Stimulated activated CD4-positive, alpha-beta T cell treated with anti-CD3 and anti-CD28 coated beads, Interleukin-2, amount 100 ng/mL, for 4 hours (primary cell): ENCODE data around the gene DEPDC1B.
"Not testable (repeated sequence)": the region's sequence is repeated elsewhere in the genome, so short reads cannot be mapped to it uniquely, and the experiment has no call there.

Experiments
- DNase-seq: peaks from one replicate; pipeline ENCODE4 v3.0.0-alpha.2; 2020; ENCODE audit warnings: low read depth

Gene DEPDC1B

DNA sequence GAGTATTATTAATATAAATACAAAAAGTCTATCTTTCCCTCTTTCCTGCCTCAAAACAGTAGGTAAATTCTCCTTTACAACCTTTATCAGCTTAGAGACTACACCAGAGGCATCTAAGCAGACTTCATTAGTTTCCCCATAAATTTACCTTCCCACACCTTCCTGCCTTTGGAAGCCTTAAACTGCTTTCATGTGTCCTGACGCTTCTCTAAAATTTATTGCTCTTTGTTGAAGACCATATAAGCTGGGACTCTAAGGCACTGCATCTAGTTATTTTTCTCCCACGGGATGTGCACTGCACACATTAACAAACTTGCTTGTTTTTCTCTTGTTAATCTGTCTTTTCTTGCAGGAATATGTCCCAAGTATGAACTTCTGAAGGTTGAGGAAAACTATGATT, 51.8 kb downstream of the DEPDC1B start:
- DNase-seq = no peak

- no peak for DNase-seq
Observed at GRCh38 chr5:60640901-60641300, 59.1 kb downstream of the DEPDC1B start.

DNA sequence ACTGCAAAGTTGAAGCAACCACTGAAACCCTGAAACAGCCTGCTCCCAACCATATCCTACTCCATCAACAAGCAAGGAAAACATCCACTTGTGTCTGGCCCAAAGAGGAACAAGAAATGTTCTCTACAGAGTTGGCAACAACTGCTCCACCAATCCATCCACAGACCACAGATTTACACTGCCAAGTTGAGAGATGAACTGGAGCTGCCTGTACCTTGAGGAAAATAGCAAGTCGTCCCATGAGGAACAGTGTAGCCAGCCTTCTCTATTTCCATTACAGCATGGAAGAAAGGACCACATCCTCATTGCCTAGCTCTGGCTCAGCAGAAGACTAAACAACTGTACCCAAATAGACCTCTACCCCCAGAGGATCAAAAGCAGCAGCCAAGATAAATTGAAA, 60.4 kb downstream of the DEPDC1B start:
- no peak for DNase-seq

- no peak for DNase-seq
Observed at GRCh38 chr5:60638300-60638699, 61.7 kb downstream of the DEPDC1B start.

- no peak for DNase-seq
Observed at GRCh38 chr5:60636644-60637043, 63.3 kb downstream of the DEPDC1B start.

- DNase-seq = no peak
Observed at GRCh38 chr5:60636001-60636400, 64.0 kb downstream of the DEPDC1B start.

DNA sequence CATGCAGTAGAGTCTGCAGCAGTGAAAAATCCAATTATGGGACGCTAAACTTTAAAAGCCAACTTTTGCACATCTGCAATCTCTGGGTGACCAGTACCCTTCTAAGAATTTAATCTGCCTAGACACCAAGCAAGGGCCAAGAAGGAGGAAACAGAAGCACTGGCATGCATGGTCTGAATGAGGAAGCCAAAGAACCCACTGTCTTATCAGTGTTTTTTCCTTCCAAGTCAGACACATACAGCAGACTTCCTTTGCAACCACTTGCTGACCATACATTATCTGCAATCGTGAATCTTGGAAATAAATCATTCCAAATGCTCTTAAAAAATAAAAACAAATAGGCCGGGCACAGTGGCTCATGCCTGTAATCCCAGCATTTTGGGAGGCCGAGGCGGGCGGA, 65.9 kb downstream of the DEPDC1B start:
- DNase-seq = no peak

DNA sequence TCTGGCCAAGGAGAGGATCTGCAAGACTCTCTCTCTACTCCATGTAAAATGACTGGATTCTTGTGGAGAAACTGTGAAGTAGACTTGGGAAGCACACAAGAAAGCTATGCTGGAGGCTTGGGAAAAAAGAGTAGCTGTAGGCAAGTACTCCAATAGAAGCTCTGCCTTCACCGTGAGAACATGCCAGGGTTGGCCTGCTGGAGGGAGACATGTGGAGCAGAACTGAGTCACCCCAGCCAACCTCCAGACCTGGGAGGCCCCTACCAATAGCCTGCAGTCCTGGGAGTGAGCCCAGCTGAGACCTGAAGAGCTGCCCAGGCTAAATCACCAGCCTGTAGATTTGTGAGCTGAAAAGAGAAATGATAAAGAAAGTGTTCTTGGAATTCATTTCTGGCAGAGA, 66.6 kb downstream of the DEPDC1B start:
- no peak for DNase-seq

GRCh38 chr5:60632153-60632552, 67.8 kb downstream of the DEPDC1B start:
- no peak for DNase-seq

DNA sequence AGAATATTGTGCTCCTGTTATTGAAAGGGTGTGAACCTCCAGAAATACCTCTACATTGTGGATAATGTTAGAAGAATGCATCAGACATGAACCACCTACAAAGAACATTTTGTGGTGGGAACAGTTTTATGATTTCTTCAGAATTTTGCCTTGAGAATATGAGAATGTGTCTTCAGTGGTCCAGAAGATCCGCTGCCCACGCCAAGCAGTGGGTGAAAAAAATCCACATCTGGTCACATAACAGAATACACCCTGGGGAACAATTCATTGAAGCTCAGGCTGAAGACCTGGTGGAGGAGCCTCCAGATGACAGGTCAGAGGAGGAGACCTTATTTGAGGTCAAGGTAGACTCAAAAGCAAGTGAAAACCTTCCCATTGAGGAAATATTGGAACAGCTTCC, 69.1 kb downstream of the DEPDC1B start:
- no peak for DNase-seq

- no peak for DNase-seq
Observed at GRCh38 chr5:60630179-60630578, 69.8 kb downstream of the DEPDC1B start.

DNA sequence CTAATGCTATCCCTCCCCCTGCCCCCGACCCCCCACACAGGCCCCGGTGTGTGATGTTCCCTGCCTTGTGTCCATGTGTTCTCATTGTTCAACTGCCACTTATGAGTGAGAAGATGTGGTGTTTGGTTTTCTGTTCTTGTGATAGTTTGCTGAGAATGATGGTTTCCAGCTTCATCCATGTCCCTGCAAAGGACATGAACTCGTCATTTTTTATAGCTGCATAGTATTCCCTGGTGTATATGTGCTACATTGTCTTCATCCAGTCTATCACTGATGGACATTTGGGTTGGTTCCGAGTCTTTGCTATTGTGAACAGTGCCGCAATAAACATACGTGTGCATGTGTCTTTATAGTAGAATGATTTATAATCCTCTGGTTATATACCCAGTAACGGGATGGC, 75.1 kb downstream of the DEPDC1B start:
- DNase-seq = not testable (repeated sequence)

- DNase-seq = not testable (repeated sequence)
Observed at GRCh38 chr5:60620752-60621151, 79.2 kb downstream of the DEPDC1B start.

- no peak for DNase-seq
Observed at GRCh38 chr5:60613826-60614225, 86.1 kb downstream of the DEPDC1B start.

- DNase-seq = no peak
Observed at GRCh38 chr5:60611099-60611740, 88.7 kb downstream of the DEPDC1B start.

GRCh38 chr5:60604771-60605170, 95.2 kb downstream of the DEPDC1B start:
- no peak for DNase-seq

DNA sequence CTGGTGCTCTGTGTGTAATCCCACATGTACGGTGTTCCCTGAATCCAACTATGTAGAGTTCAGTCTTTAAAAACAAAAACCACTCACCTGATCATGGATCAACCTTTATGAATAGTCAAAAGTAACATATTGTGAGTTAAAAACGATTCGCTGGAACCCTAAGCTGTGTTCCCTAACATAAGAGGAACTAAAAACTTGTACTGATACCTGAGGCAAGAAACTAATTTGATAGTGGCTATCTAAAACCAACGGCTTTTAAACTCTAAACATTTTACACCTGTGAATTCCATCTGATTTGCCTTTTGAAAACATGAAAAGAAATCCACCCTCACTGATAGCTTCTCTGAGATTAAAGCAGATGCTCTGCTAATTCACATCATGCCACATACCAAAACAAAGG, 101.5 kb downstream of the DEPDC1B start:
- DNase-seq = no peak

DNA sequence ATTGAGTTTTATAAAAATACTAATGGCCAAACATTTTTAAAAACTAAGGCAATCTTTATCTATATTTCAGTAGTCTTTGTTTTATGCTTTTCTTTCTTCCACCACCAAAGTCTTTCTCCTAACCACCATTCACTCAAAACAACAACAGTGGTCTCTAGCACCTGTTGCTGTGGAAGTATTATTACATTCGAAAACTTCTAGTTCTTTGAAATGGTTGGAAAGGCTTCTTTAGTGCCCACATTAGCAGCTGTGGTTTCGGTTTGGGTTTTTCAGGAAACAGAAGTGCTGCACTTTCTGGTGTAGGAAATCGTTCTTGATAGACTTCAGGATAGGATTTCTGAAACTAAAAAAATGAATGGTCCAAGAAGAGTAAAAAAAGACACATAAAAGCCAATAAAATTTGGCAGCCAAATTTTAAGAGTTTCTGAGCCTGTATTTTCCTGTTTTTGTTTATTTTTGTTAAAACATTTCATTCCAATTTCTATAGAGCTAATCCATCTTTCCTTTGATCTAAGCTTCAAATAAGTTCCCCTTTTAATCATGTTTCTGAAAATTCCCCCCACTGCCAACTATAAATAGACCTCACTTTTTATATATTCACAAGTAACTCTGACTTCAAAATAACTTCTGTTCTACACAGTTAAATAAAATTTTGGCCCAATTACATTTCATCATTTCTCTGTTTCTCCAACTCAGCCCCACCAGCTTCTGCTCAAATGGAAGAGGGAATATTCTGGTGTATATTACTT, 102.2 kb downstream of the DEPDC1B start:
- no peak for DNase-seq

DNA sequence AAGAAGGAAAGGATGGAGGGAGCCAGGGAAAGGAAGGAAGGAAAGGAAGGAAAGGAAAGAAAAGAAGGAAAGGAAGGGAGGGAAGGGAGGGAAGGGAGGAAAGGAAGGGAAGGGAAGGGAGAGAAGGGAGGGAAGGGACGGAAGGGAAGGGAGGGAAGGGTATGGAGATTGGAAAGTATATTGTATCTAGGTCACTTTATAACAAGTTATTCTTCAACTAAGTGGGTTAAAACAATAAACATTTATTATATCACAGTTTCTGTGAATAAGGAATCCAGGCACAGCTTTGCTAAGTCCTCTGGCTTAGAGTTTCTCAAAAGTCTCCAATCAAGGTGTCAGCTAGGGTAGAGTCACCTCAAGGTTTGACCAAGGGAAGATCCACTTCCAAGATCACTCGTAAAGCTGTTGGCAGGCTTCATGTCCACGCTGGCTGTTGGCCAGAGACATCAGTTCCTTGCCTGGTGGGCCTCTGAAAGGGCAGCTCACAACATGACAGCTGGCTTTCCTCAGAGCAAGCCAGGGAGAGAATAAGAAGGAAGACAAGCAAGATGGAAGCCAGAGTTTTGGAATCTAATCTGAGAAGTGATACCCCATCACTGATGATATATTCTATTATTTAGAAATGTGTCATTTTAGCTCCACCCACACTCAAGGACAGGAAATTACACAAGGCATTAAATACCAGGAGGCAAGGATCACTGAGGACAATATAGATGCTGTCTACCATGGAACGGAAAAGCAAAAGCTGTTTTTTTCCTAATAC, 105.1 kb downstream of the DEPDC1B start:
- no peak for DNase-seq

- no peak for DNase-seq
Observed at GRCh38 chr5:60590172-60590571, 109.8 kb downstream of the DEPDC1B start.

DNA sequence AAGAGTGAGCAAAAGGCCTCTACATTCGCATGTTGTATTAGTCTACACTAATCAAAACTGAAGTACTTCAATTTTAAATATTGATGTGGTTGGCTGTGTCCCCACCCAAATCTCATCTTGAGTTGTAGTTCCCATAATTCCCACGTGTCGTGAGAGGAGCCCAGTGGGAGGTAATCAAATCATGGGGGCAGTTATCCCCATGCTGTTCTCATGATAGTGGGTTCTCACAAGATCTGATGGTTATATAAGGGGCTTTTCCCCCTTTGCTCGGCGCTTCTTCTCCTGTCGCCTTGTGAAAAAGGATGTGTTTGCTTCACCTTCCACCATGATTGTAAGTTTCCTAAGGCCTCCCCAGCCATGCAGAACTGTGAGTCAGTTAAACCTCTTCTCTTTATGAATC, 112.7 kb downstream of the DEPDC1B start:
- not testable (repeated sequence) for DNase-seq

GRCh38 chr5:60586307-60586901, 113.6 kb downstream of the DEPDC1B start:
- DNase-seq = no peak

DNA sequence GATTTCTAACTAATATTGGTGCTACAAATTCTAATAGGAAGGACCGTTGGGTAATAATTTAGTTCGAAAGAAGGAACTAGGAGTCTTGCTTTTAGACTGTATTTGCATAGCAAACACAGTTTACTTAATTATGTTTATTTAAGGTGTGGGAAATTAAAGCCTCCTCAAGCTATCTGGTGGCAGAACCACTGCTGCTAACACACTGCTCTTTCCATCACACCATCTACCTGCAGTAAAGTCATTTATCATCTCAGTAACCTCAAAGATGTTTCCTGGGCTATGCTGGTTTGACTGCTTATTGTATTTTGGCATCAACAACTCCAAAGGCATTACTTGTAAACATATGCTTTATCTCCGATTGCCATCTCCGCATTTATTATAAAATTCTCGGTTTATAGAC, 114.3 kb downstream of the DEPDC1B start:
- DNase-seq = no peak
